ENCODE results near the gene RNF207. TPM values are rescaled to one million over a fixed set of nuclear protein-coding genes. Genes with fewer than 3 reads are reported as not detected.

Gene RNF207
- total RNA-seq, 1 donor from 2014 or later, result 19.4 TPM

- TF ChIP-seq POLR2AphosphoS5 (IDR thresholded peaks at IDR 0.05; ENCODE audit: insufficient read depth in 1 of 2, low read depth in 1 of 2) (no peak), POLR2A (IDR thresholded peaks at IDR 0.05) (no peak), CTCF (IDR thresholded peaks at IDR 0.05) (no peak)
- Histone ChIP-seq H3K4me3 (no peak overlapping the region), H3K9me3 (no peaks in the 10 kb centered on the region), H3K4me1 (no peaks in the 10 kb centered on the region), H3K27ac (no peak overlapping the region), H3K27me3 (no peaks in the 10 kb centered on the region), H3K36me3 (no peaks in the 10 kb centered on the region)
- no peak for DNase-seq (ENCODE audit: extremely low spot score in 2 of 2)
- intact Hi-C loops (cut with DNase I), result no loop called here
Observed at GRCh38 chr1:6166221-6166620, 39.7 kb upstream of the RNF207 start.

- no peaks in the 10 kb centered on the region for H3K9me3 ChIP-seq
- H3K4me3 ChIP-seq, result no peak overlapping the region
- TF ChIP-seq POLR2AphosphoS5 (IDR thresholded peaks at IDR 0.05; ENCODE audit: insufficient read depth in 1 of 2, low read depth in 1 of 2) (no peak), CTCF (IDR thresholded peaks at IDR 0.05) (no peak), POLR2A (IDR thresholded peaks at IDR 0.05) (no peak)
- no peaks in the 10 kb centered on the region for H3K36me3 ChIP-seq
- H3K27me3 ChIP-seq, result no peaks in the 10 kb centered on the region
- H3K4me1 ChIP-seq, result no peaks in the 10 kb centered on the region
- no peak overlapping the region for H3K27ac ChIP-seq
- DNase-seq (ENCODE audit: extremely low spot score in 2 of 2), result no peak
- intact Hi-C loops (cut with DNase I), result no loop called here
Observed at GRCh38 chr1:6166655-6167390, 39.1 kb upstream of the RNF207 start.

- no peaks in the 10 kb centered on the region for H3K4me1 ChIP-seq
- DNase-seq (ENCODE audit: extremely low spot score in 2 of 2), result no peak
- H3K27ac ChIP-seq, result no peak overlapping the region
- H3K9me3 ChIP-seq, result no peaks in the 10 kb centered on the region
- intact Hi-C loops (cut with DNase I), result no loop called here
- H3K27me3 ChIP-seq, result no peaks in the 10 kb centered on the region
- no peaks in the 10 kb centered on the region for H3K36me3 ChIP-seq
- H3K4me3 ChIP-seq, result no peak overlapping the region
- no peak for TF ChIP-seq CTCF (IDR thresholded peaks at IDR 0.05)
- no peak for TF ChIP-seq POLR2A (IDR thresholded peaks at IDR 0.05)
- TF ChIP-seq POLR2AphosphoS5 (IDR thresholded peaks at IDR 0.05; ENCODE audit: insufficient read depth in 1 of 2, low read depth in 1 of 2), result no peak
Observed at GRCh38 chr1:6167391-6168303, 38.3 kb upstream of the RNF207 start.

- Histone ChIP-seq H3K4me1 (no peaks in the 10 kb centered on the region), H3K27ac (no peak overlapping the region), H3K27me3 (no peaks in the 10 kb centered on the region), H3K9me3 (no peaks in the 10 kb centered on the region), H3K4me3 (no peak overlapping the region), H3K36me3 (no peaks in the 10 kb centered on the region)
- intact Hi-C loops (cut with DNase I), result no loop called here
- DNase-seq (ENCODE audit: extremely low spot score in 2 of 2), result no peak
- TF ChIP-seq CTCF (IDR thresholded peaks at IDR 0.05) (no peak), POLR2AphosphoS5 (IDR thresholded peaks at IDR 0.05; ENCODE audit: insufficient read depth in 1 of 2, low read depth in 1 of 2) (no peak), POLR2A (IDR thresholded peaks at IDR 0.05) (no peak)
Observed at GRCh38 chr1:6168947-6169586, 36.9 kb upstream of the RNF207 start.
